ENCODE data around the gene CAPN3. TPM values are rescaled to one million over a fixed set of nuclear protein-coding genes. Genes with fewer than 3 reads are reported as not detected.

Gene CAPN3
- total and polyA plus RNA-seq, 2 donors (not counting 3 experiments of a cell fraction or from before 2014, with no cell fraction given), result 2.2 to 3.7 TPM

DNA sequence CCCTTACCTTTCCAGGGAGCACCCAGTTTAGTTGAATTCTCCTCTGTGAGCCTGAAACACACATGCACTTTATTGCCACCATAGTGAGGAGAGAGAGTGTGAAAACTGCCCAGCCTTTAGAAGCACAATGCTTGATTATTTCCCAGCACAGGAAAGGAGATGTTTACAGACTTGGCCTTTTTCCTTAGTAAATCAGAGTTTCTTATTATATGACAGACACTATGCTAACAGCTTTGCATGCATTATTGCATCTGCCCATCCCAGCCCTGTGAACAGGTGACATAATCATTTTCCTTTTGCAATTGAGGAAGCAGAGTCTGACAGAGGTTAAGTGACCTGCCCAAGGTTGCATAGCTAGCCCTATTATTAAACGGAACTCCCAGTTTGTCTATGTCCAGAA, 36.5 kb downstream of the CAPN3 start:
- ChIA-PET CTCF (interaction anchor here (0.7 to 1.6 kb wide), 2 partner anchors 11 to 68 kb away, joined by 3 read pairs; no protein-coding TSS in a partner anchor), POLR2A (no interaction called here)
- DNase-seq (ENCODE audit: low read depth, low spot score), result no peak
- Histone ChIP-seq H2AFZ (ENCODE audit: low read depth, low read length) (no peak overlapping the region), H3K9ac (replicated peaks; ENCODE audit: extremely low read depth, insufficient read depth, low read length) (no peak overlapping the region), H3K4me2 (ENCODE audit: insufficient read depth, low read length) (no peak overlapping the region), H3K79me2 (ENCODE audit: control insufficient read depth, insufficient read depth, low read length) (no peaks in the 10 kb centered on the region), H3K27me3 (ENCODE audit: control insufficient read depth in 2 of 2, insufficient read depth in 2 of 2, low read length in 2 of 2) (no peaks in the 10 kb centered on the region), H3K9me3 (replicated peaks; ENCODE audit: control insufficient read depth, insufficient read depth, low read length) (no peaks in the 10 kb centered on the region), H3K27ac (ENCODE audit: insufficient read depth, low read depth, low read length) (no peak overlapping the region), H3K36me3 (ENCODE audit: control insufficient read depth in 2 of 2, extremely low read depth in 1 of 2, insufficient read depth in 2 of 2, low read length in 2 of 2) (no peaks in the 10 kb centered on the region), H3K9me1 (replicated peaks; ENCODE audit: control insufficient read depth, extremely low read depth, insufficient read depth, low read length) (no peaks in the 10 kb centered on the region), H3K4me3 (replicated peaks in 1 of 3; ENCODE audit: insufficient read depth in 1 of 3, low read depth in 1 of 3, low read length in 3 of 3) (no peak overlapping the region), H3K4me1 (ENCODE audit: control insufficient read depth, extremely low read depth, insufficient read depth, low read length) (no peaks in the 10 kb centered on the region), H4K20me1 (replicated peaks; ENCODE audit: control insufficient read depth, extremely low read depth, insufficient read depth, low read length) (no peaks in the 10 kb centered on the region)
- intact Hi-C loops (cut with micrococcal nuclease), result no loop called here
- no TSS peak for BruUV-seq (replicated peaks)
- no peak for FAIRE-seq
- dilution Hi-C loops (cut with MboI; ENCODE audit: extremely low pct_ligation_motif_present, low sequenced_read_pairs), result no loop called here
- TF ChIP-seq GATA2 (IDR thresholded peaks at IDR 0.05; ENCODE audit: insufficient read depth, insufficient read length, low read depth, low read length), result no peak
- TF ChIP-seq, protein P1, sequence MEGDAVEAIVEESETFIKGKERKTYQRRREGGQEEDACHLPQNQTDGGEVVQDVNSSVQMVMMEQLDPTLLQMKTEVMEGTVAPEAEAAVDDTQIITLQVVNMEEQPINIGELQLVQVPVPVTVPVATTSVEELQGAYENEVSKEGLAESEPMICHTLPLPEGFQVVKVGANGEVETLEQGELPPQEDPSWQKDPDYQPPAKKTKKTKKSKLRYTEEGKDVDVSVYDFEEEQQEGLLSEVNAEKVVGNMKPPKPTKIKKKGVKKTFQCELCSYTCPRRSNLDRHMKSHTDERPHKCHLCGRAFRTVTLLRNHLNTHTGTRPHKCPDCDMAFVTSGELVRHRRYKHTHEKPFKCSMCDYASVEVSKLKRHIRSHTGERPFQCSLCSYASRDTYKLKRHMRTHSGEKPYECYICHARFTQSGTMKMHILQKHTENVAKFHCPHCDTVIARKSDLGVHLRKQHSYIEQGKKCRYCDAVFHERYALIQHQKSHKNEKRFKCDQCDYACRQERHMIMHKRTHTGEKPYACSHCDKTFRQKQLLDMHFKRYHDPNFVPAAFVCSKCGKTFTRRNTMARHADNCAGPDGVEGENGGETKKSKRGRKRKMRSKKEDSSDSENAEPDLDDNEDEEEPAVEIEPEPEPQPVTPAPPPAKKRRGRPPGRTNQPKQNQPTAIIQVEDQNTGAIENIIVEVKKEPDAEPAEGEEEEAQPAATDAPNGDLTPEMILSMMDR (IDR thresholded peaks at IDR 0.05; ENCODE audit: extremely low read depth in 1 of 2, insufficient read depth in 1 of 2, low read depth in 1 of 2, low read length in 2 of 2), result no peak

DNA sequence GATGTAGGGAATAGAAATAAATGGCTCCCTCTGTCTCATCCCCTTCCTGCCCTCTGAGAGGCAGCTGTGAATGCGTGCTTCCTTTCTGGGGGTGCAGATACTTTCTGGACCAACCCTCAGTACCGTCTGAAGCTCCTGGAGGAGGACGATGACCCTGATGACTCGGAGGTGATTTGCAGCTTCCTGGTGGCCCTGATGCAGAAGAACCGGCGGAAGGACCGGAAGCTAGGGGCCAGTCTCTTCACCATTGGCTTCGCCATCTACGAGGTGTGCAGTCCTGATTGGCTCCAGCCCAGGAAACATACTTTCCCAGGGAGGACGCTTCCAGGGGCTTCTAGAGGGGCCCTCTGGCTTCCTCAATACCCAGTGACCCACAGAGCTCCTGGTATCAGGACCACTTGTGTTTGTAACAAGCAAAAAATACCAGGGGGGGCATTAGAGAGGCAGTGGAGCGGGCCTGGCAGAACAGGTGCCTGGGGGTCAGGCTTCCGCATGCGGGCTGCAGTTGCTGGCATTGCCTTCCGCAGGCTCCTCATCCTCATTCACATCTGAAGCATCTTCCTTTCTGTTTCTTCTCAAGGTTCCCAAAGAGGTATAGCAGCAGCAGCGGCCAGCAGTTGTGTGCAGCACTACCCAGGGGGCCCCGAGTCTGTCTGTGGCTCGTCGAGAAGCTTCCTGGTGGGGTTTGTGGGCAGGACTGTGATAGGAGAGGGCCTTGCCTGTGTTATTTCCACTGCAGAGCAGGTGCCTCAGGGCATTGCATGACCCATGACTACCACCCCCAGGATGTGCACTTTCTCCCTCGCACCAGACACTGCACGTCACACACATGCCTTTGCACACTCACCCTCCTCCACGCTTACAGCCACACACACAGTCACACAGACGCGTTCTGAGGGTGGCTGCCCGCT, 42.5 kb downstream of the CAPN3 start:
- Histone ChIP-seq H3K9ac (replicated peaks; ENCODE audit: extremely low read depth, insufficient read depth, low read length) (no peak overlapping the region), H3K36me3 (ENCODE audit: control insufficient read depth in 2 of 2, extremely low read depth in 1 of 2, insufficient read depth in 2 of 2, low read length in 2 of 2) (no peaks in the 10 kb centered on the region), H3K27ac (ENCODE audit: insufficient read depth, low read depth, low read length) (no peak overlapping the region), H2AFZ (ENCODE audit: low read depth, low read length) (peak overlapping the region; percentile 72), H3K9me1 (replicated peaks; ENCODE audit: control insufficient read depth, extremely low read depth, insufficient read depth, low read length) (no peaks in the 10 kb centered on the region), H3K79me2 (ENCODE audit: control insufficient read depth, insufficient read depth, low read length) (no peaks in the 10 kb centered on the region), H3K4me1 (ENCODE audit: control insufficient read depth, extremely low read depth, insufficient read depth, low read length) (peaks cover 9% of the 10 kb centered on the region), H3K27me3 (ENCODE audit: control insufficient read depth in 2 of 2, insufficient read depth in 2 of 2, low read length in 2 of 2) (no peaks in the 10 kb centered on the region), H3K4me3 (replicated peaks in 1 of 3; ENCODE audit: insufficient read depth in 1 of 3, low read depth in 1 of 3, low read length in 3 of 3) (no peak overlapping the region), H4K20me1 (replicated peaks; ENCODE audit: control insufficient read depth, extremely low read depth, insufficient read depth, low read length) (no peaks in the 10 kb centered on the region), H3K9me3 (replicated peaks; ENCODE audit: control insufficient read depth, insufficient read depth, low read length) (no peaks in the 10 kb centered on the region), H3K4me2 (ENCODE audit: insufficient read depth, low read length) (peak overlapping the region; percentile 8)
- dilution Hi-C loops (cut with MboI; ENCODE audit: extremely low pct_ligation_motif_present, low sequenced_read_pairs), result no loop called here
- CTCF ChIA-PET, result interaction anchor here (1.1 kb wide), 1 partner anchor 17 kb away, joined by 3 read pairs; no protein-coding TSS in a partner anchor
- BruUV-seq (replicated peaks), result no TSS peak
- intact Hi-C loops (cut with micrococcal nuclease), result no loop called here
- DNase-seq (ENCODE audit: low read depth, low spot score) (peak; percentile 16), FAIRE-seq (peak; percentile 47)
- TF ChIP-seq, protein P1 (IDR thresholded peaks at IDR 0.05; ENCODE audit: extremely low read depth in 1 of 2, insufficient read depth in 1 of 2, low read depth in 1 of 2, low read length in 2 of 2), result no peak
- TF ChIP-seq MYC (IDR thresholded peaks at IDR 0.05; ENCODE audit: low read depth, low read length) (no peak), POLR2AphosphoS5 (IDR thresholded peaks at IDR 0.05; ENCODE audit: insufficient read depth, low read depth, low read length) (no peak), GATA2 (IDR thresholded peaks at IDR 0.05; ENCODE audit: insufficient read depth, insufficient read length, low read depth, low read length) (no peak), JUN (IDR thresholded peaks at IDR 0.05; ENCODE audit: borderline replicate concordance, insufficient read depth, insufficient read length, low read depth) (no peak), FOS (IDR thresholded peaks at IDR 0.05; ENCODE audit: borderline replicate concordance, insufficient read depth, low read length) (no peak), EZH2 (IDR thresholded peaks at IDR 0.05; ENCODE audit: borderline replicate concordance, low read depth, low read length, severe bottlenecking) (no peak), POLR2A (IDR thresholded peaks at IDR 0.05; ENCODE audit: low read depth, low read length) (no peak)
- TF ChIP-seq, protein P2, sequence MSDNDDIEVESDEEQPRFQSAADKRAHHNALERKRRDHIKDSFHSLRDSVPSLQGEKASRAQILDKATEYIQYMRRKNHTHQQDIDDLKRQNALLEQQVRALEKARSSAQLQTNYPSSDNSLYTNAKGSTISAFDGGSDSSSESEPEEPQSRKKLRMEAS (IDR thresholded peaks at IDR 0.05; ENCODE audit: insufficient read depth, insufficient read length), result no peak
- POLR2A ChIA-PET, result interaction anchor here (0.6 kb wide), 1 partner anchor 833 kb away, joined by 5 read pairs; no protein-coding TSS in a partner anchor

Measured in endothelial cell of umbilical vein (primary cell).